ENCODE results near the gene S100A11. TPM values are rescaled to one million over a fixed set of nuclear protein-coding genes. Genes with fewer than 3 reads are reported as not detected.

Gene S100A11
- total and polyA plus RNA-seq, 9 of the 15 experiments (the other 6 are each of a cell fraction or from before 2014, with no cell fraction given): 131 to 808 (median 235) TPM

DNA sequence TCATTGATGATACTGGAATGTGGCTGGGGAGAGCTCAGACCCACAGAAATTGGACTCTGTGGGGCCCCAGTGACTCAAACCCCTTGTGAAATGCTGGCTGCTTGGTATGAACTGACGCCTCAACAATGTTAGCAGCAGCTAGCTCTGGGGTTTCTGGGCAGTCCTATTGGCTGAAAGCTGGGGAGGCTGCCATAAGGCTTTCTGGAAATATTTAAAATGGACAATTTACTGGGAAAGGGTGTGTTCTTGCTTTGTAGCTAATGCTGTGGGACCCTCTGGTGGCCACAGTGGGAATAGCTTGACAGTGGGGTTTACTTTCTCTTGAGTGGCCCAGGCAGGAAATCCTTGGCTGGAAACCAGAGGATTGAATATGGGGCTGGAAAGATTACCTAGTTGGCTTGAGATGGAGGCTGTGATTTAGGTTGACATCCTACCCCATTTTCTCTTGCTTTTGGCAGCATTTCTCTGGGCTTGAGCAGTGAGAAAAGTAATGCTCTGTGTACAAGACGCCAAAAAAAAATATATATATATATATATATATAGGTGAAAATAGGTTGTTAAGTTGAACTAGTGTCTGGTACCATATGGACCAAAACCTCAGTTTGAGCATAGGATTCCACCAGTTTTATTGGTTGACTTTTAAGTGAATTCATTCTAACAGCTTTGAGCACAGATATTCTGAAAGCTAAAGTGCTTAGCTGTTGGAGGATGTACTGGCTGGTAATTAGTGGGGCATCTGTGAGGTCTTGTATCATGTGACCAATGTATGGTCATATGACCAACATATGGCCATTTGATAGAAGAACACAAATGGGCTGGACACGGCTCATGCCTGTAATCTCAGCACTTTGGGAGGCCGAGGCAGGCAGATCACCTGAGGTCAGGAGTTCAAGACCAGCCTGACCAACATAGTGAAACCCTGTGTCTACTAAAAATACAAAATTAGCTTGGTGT, 34.9 kb downstream of the S100A11 start (continued):
- TF ChIP-seq, protein P1, sequence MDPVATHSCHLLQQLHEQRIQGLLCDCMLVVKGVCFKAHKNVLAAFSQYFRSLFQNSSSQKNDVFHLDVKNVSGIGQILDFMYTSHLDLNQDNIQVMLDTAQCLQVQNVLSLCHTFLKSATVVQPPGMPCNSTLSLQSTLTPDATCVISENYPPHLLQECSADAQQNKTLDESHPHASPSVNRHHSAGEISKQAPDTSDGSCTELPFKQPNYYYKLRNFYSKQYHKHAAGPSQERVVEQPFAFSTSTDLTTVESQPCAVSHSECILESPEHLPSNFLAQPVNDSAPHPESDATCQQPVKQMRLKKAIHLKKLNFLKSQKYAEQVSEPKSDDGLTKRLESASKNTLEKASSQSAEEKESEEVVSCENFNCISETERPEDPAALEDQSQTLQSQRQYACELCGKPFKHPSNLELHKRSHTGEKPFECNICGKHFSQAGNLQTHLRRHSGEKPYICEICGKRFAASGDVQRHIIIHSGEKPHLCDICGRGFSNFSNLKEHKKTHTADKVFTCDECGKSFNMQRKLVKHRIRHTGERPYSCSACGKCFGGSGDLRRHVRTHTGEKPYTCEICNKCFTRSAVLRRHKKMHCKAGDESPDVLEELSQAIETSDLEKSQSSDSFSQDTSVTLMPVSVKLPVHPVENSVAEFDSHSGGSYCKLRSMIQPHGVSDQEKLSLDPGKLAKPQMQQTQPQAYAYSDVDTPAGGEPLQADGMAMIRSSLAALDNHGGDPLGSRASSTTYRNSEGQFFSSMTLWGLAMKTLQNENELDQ (CRISPR knock-in tag; IDR thresholded peaks at IDR 0.05; ENCODE audit: borderline replicate concordance): no peak
- TF ChIP-seq, protein P2, sequence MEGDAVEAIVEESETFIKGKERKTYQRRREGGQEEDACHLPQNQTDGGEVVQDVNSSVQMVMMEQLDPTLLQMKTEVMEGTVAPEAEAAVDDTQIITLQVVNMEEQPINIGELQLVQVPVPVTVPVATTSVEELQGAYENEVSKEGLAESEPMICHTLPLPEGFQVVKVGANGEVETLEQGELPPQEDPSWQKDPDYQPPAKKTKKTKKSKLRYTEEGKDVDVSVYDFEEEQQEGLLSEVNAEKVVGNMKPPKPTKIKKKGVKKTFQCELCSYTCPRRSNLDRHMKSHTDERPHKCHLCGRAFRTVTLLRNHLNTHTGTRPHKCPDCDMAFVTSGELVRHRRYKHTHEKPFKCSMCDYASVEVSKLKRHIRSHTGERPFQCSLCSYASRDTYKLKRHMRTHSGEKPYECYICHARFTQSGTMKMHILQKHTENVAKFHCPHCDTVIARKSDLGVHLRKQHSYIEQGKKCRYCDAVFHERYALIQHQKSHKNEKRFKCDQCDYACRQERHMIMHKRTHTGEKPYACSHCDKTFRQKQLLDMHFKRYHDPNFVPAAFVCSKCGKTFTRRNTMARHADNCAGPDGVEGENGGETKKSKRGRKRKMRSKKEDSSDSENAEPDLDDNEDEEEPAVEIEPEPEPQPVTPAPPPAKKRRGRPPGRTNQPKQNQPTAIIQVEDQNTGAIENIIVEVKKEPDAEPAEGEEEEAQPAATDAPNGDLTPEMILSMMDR (IDR thresholded peaks at IDR 0.05 in 2 of 3, conservative IDR thresholded peaks at IDR 0.05 in 1 of 3; ENCODE audit: insufficient read depth in 2 of 3, low read depth in 1 of 3, low read length in 3 of 3): peak; percentile 84 to 93 (median 90)
- no peak for TF ChIP-seq NBN (IDR thresholded peaks at IDR 0.05; ENCODE audit: low read depth)
- no peak for TF ChIP-seq ZC3H8 (IDR thresholded peaks at IDR 0.05)
- TF ChIP-seq MAZ (CRISPR knock-in tag; conservative IDR thresholded peaks at IDR 0.05 in 1 of 2, IDR thresholded peaks at IDR 0.05 in 1 of 2): 0 out of 4 replicates have a peak, but pooled peaks of 1 of the 2 experiments have one; percentile 37
- TF ChIP-seq NEUROD1 (IDR thresholded peaks at IDR 0.05; ENCODE audit: borderline replicate concordance, low read depth, low read length, partially characterized antibody): no peak
- TF ChIP-seq HNRNPK (IDR thresholded peaks at IDR 0.05; ENCODE audit: low read depth, low read length, poor library complexity, severe bottlenecking): no peak
- TF ChIP-seq HDGF (IDR thresholded peaks at IDR 0.05): no peak
- no peak for TF ChIP-seq BDP1 (IDR thresholded peaks at IDR 0.05; ENCODE audit: insufficient read depth, insufficient read length)
- TF ChIP-seq ARID2 (IDR thresholded peaks at IDR 0.05): peak; percentile 43; the same call in 1 of the 2 replicates
- TF ChIP-seq NCOA2 (IDR thresholded peaks at IDR 0.05; ENCODE audit: partially characterized antibody in 2 of 2): no peak
- TF ChIP-seq KLF16 (IDR thresholded peaks at IDR 0.05): peak; percentile 23; the same call in 1 of the 2 replicates
- no peak for TF ChIP-seq HEY1 (CRISPR knock-in tag; IDR thresholded peaks at IDR 0.05; ENCODE audit: borderline replicate concordance)
- TF ChIP-seq, protein P3, sequence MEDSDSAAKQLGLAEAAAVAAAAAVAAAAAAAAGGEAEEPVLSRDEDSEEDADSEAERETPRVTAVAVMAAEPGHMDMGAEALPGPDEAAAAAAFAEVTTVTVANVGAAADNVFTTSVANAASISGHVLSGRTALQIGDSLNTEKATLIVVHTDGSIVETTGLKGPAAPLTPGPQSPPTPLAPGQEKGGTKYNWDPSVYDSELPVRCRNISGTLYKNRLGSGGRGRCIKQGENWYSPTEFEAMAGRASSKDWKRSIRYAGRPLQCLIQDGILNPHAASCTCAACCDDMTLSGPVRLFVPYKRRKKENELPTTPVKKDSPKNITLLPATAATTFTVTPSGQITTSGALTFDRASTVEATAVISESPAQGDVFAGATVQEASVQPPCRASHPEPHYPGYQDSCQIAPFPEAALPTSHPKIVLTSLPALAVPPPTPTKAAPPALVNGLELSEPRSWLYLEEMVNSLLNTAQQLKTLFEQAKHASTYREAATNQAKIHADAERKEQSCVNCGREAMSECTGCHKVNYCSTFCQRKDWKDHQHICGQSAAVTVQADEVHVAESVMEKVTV (CRISPR knock-in tag; IDR thresholded peaks at IDR 0.05): peak; percentile 85
- no peak for TF ChIP-seq NELFE (IDR thresholded peaks at IDR 0.05; ENCODE audit: insufficient read depth, insufficient read length)
- TF ChIP-seq ZNF436 (CRISPR knock-in tag; IDR thresholded peaks at IDR 0.05): no peak
- TF ChIP-seq EHMT2 (IDR thresholded peaks at IDR 0.05): no peak
- no peak for TF ChIP-seq BCOR (IDR thresholded peaks at IDR 0.05)
- TF ChIP-seq, protein P4, sequence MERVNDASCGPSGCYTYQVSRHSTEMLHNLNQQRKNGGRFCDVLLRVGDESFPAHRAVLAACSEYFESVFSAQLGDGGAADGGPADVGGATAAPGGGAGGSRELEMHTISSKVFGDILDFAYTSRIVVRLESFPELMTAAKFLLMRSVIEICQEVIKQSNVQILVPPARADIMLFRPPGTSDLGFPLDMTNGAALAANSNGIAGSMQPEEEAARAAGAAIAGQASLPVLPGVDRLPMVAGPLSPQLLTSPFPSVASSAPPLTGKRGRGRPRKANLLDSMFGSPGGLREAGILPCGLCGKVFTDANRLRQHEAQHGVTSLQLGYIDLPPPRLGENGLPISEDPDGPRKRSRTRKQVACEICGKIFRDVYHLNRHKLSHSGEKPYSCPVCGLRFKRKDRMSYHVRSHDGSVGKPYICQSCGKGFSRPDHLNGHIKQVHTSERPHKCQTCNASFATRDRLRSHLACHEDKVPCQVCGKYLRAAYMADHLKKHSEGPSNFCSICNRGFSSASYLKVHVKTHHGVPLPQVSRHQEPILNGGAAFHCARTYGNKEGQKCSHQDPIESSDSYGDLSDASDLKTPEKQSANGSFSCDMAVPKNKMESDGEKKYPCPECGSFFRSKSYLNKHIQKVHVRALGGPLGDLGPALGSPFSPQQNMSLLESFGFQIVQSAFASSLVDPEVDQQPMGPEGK (CRISPR knock-in tag; IDR thresholded peaks at IDR 0.05; ENCODE audit: borderline replicate concordance): no peak
- TF ChIP-seq SP1 (CRISPR knock-in tag; IDR thresholded peaks at IDR 0.05): no peak
